Measurements from ENCODE around the gene TTLL11. TPM values are rescaled to one million over a fixed set of nuclear protein-coding genes. Genes with fewer than 3 reads are reported as not detected.
A peak's percentile ranks its signal among the peaks of the same experiment; 100 is the strongest.
"Not testable (repeated sequence)": the region's sequence is repeated elsewhere in the genome, so short reads cannot be mapped to it uniquely, and the experiment has no call there.

Gene TTLL11
- total RNA-seq, 1 experiment from 2014 or later, result 2.5 TPM

GRCh38 chr9:122125509-122126330, 32.6 kb upstream of the TTLL11 start:
- no peak for DNase-seq (ENCODE audit: low spot score)

DNA sequence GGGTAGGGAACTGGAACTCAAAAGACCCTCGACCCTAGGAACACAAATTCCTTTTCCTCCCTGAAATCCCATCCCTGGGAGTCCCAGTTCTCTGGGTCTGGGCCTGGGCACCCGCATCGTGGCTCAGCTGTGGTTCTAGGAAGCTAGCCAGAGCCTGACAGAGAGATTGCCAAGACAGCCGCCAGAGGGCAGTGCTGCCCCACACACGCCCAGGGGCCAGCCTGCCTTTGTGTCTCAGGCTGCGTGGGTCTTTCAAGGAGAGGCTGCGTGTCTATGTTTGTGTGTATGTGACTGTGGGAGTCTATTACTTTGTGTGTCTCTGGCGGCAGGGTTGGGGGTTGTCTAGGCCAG, 32.0 kb upstream of the TTLL11 start:
- DNase-seq (ENCODE audit: low spot score), result peak; percentile 82

DNA sequence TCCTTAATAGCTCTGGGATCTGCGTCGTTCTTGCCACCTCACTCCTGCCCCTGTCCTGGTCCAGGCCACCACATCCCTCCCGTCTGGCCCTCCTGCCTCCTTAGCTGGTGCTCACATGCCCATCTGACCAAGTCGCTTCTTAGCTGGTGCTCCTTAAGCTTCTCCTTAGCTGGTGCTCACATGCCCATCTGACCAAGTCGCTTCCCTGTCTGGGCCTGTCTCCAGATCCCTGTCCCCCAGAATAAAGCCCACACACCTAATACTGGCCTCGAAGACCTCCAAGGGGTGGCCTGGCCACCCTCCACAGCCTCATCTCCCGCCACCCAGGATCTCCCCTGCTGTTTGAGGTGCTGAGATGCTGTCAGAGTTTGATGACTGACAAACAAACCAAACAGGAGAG, 31.4 kb upstream of the TTLL11 start:
- no peak for DNase-seq (ENCODE audit: low spot score)

DNA sequence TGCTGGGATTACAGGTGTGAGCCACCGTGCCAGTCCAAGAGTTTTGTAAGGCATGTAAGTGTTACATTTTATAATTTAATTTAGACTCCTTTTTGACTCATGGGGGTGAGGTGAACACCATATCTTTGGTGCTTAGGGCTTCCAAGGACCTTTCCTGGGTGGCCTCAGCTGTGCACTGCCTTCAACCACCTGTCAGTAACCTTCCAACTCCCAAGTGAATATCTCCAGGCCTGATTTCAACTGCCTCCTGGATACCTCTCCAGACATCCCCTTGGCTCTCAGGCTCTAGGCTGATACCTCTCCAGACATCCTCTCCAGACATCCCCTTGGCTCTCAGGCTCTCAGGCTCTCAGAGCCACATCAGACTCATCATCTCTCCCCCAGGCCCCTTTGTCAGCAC, 30.9 kb upstream of the TTLL11 start:
- no peak for DNase-seq (ENCODE audit: low spot score)

- peak; percentile 73 for DNase-seq (ENCODE audit: low spot score)
These were observed 30.0 kb upstream of the TTLL11 start for GRCh38 chr9:122122903-122123632.

DNA sequence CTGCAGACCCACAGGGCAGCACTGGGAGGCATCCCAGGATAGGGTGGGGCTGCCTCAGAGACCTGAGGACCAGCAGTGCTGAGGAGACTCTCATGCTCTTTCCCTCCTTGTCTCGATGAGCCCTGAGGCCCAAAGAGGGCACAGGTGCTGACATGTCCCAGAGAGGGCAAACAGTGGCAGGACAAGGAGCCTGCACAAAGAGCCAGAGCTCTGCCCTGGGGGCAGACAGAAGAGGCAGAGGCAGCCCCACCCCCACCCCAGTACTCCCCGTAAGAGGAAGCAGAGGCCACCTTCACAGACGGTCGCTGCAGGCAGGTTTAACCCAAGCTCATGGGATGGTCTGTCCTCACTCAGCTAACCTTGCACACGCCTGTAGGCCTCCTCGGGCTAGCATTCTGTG, 29.4 kb upstream of the TTLL11 start:
- DNase-seq (ENCODE audit: low spot score), result no peak

- no peak for DNase-seq (ENCODE audit: low spot score)
These were observed 28.8 kb upstream of the TTLL11 start for GRCh38 chr9:122121931-122122330.

DNA sequence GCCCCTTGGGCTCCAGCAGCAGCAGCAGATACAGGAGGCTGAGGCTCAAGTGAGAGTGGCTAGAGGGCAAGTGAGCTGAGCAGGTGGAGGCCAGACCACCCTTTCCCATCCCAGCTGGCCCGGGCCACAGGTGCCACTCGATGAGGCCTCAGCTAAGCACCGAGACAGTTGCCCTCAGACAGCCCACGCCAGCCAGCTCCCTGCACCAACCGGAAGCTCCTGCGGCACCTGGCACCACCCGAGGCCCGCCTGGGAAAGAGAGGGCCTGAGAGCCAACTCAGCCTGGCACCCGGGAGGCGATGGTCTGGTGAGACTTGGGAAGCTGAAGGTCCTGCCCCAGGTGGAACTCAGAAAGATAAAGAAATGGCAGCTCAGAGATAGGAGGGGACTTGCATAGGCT, 28.3 kb upstream of the TTLL11 start:
- no peak for DNase-seq (ENCODE audit: low spot score)

- DNase-seq (ENCODE audit: low spot score), result no peak
These were observed 27.4 kb upstream of the TTLL11 start for GRCh38 chr9:122120316-122121071.

DNA sequence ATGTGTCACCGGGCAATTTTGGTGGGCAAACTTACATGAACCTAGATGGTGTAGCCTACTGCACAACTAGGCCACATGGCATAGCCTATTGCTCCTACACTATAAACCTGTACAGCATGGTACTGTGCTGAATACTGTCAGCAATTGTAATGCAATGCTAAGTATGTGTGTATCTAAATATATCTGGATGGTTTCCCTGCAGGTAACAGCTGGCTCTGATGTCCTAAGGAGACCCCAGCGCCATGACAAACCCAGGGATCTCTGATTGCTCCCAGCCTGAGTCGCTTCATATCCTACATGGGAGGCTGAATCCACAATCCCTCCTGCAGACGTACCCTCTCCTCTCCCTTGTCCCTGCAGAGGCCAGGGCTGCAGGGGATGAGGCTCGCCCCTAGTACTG, 26.6 kb upstream of the TTLL11 start:
- no peak for DNase-seq (ENCODE audit: low spot score)

GRCh38 chr9:122119166-122119521, 26.0 kb upstream of the TTLL11 start:
- DNase-seq (ENCODE audit: low spot score), result no peak

DNA sequence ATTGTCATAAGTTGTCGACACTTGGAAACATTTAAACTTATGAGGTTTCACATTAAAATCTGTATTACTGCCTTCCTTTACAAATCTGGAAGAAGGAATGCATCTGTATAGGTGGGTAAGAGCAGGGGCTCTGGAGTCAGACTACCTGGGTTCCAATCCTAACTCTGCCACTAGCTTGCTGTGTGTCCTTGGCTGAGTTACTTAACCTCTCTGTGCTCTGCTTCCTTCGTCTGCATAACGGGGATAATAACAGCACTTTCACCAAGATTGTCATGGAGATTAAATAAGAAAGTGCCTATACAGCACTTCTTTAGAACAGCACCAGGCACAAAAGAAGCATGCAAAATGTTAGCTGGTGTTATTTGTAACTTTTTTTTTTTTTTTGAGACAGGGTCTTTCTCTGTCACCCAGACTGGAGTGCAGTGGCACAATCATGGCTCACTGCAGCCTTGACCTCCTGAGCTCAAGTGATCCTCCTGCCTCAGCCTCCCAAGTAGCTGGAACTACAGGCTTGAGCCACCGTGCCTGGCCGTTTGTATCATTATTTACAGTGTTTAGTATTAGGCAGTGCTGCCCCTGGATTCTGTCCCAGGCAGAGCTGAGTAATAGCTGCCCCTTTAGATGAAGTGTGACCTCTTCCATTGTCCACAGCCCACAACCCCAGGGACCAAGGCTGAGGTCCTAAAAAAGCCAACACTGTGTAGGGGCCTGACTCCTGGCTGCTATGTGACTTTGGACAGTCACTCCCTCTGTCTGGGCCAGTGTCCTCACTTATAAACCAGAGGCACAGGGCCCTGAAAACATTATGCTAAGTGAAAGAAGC, 25.4 kb upstream of the TTLL11 start:
- DNase-seq (ENCODE audit: low spot score), result no peak

GRCh38 chr9:122117241-122117640, 24.1 kb upstream of the TTLL11 start:
- not testable (repeated sequence) for DNase-seq (ENCODE audit: low spot score)

DNA sequence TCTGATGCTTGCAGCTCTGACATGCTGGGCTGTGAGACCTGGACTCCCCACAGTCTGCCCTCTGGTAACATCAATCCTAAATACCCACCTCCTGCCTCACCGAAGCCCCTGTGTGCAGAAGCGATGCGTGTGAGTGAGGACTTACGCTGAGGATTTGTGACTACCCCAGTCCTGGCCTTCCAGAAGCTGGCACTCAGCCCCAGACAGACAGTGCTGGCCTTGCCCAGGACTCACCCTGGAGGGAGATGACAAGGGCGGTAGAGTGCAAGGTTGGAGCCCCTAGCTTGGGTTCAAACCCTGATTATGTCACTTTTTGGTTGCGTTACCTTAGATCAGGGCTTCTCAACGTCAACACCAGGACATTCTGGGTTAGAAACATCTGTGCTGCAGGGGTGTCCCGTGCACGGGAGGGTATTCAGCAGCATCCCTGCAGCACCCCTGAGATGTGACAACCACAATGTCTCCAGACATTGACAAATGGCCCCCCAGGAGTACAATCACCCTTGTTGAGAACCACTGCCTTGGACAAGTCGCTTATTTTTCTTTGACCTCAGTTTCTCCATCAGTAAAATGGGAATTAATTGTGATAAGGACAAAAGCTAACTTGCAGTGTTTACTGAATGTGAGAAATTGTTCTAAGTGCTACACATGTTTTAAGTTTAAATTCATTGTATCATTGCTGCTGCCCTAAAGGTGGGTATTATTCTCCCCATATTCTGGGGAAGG, 23.5 kb upstream of the TTLL11 start:
- no peak for DNase-seq (ENCODE audit: low spot score)

GRCh38 chr9:122116040-122116439, 22.9 kb upstream of the TTLL11 start:
- no peak for DNase-seq (ENCODE audit: low spot score)

GRCh38 chr9:122115176-122116035, 22.3 kb upstream of the TTLL11 start:
- no peak for DNase-seq (ENCODE audit: low spot score)

DNA sequence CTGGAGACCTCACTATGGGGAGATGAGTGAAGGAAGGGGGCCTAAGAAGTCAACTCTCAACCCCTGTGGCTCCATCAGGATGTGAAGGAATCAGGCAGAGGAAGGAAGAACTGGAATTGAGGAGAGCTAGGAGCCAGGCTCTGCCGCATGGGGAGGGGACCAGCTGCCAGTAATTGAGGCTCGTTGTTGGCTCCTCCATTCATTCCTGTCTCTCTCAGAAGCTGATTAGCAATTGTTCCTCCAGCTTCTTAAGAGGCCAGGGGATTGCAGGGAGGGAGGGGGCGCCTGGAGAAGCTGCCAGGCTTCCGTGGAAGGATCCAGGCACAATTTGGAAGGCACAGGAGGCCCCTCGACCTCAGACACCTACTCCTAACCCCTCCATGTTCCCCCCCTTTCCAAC, 20.5 kb upstream of the TTLL11 start:
- no peak for DNase-seq (ENCODE audit: low spot score)

DNA sequence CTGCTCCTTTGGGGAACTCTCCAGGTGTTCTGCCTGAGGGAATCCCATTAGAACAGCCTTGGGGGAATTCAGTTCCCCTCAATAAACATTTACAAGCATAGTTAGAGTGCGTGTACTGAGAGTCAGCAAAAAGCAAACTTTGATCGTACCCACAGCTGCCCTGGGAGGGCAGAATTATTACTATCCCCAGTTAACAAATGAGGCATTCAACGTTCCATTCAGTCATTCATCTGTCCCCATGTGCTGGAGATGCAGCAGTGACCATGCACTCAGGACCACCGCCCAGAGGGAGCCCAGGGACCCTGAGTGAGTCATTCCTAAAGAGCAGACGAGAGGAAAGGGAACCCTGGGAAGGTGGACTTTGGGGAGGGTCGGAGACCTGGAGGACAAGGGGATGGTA, 19.1 kb upstream of the TTLL11 start:
- no peak for DNase-seq (ENCODE audit: low spot score)

- no peak for DNase-seq (ENCODE audit: low spot score)
These were observed 18.4 kb upstream of the TTLL11 start for GRCh38 chr9:122111413-122112085.

All from HT-29 (cell line).